PC-9 (cell line): Measurements from ENCODE around the gene AP3S2.

ENCODE experiments used
- EZH2 ChIP-seq: fragments of 200-600 bp; sonication (generic); IDR thresholded peaks from 2 replicates; pipeline ENCODE4 v1.8.0; 2017; ENCODE audit warnings: antibody characterized with exemption, low read depth
- TF ChIP-seq, protein P1 (sequence below): fragments of 200-600 bp; sonication (generic); conservative IDR thresholded peaks from 2 replicates; pipeline ENCODE4 v1.6.1; 2017; ENCODE audit warnings: mixed run types, antibody characterized with exemption, mild to moderate bottlenecking, moderate library complexity

DNA sequence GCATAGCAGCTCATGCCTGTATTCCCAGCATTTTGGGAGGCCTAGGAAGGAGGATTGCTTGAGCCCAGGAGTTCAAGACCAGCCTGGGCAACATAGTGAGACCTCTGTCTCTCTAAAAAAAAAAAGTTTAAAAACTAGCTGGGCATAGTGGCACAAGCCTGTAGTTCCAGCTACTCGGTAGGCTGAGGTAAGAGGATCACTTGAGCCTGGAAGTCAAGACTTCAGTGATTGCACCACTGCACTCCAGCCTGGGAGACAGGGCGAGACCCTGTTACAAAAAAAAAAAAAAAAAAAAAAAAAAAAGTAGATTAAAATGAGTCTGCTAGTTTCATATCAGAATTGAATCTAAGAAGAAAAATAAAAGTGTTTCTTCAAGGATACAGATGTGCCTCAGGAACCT lies 46.7 kb downstream of the AP3S2 start:
- TF ChIP-seq, protein P1, sequence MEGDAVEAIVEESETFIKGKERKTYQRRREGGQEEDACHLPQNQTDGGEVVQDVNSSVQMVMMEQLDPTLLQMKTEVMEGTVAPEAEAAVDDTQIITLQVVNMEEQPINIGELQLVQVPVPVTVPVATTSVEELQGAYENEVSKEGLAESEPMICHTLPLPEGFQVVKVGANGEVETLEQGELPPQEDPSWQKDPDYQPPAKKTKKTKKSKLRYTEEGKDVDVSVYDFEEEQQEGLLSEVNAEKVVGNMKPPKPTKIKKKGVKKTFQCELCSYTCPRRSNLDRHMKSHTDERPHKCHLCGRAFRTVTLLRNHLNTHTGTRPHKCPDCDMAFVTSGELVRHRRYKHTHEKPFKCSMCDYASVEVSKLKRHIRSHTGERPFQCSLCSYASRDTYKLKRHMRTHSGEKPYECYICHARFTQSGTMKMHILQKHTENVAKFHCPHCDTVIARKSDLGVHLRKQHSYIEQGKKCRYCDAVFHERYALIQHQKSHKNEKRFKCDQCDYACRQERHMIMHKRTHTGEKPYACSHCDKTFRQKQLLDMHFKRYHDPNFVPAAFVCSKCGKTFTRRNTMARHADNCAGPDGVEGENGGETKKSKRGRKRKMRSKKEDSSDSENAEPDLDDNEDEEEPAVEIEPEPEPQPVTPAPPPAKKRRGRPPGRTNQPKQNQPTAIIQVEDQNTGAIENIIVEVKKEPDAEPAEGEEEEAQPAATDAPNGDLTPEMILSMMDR = no peak
- no peak for TF ChIP-seq EZH2
